Esophagus squamous epithelium (tissue), 4 donors: Measurements from ENCODE around the gene POMC.

Experiments
- CTCF ChIP-seq, 6 experiments: fragments of 450-650 bp in 4 of 6; fragments of 200-600 bp in 2 of 6; sonication (generic) in 2 of 6; IDR thresholded peaks; one replicate each; pipeline ENCODE4 v1.5.1; 2016 to 2019; ENCODE audit warnings: antibody characterized with exemption in 6 of 6, mild to moderate bottlenecking in 4 of 6, moderate library complexity in 4 of 6
- POLR2A ChIP-seq, 4 donors: fragments of 450-650 bp; IDR thresholded peaks; one replicate each; pipeline ENCODE4 v1.6.1; 2017; ENCODE audit warnings: antibody characterized with exemption in 4 of 4, mild to moderate bottlenecking in 4 of 4, moderate library complexity in 3 of 4

GRCh38 chr2:25184254-25184653 is 15.9 kb upstream of the POMC start:
- TF ChIP-seq CTCF (IDR thresholded peaks at IDR 0.05) (no peak), POLR2A (IDR thresholded peaks at IDR 0.05) (no peak)
